ENCODE data around the gene ZNF202.
"Not testable (repeated sequence)": the region's sequence is repeated elsewhere in the genome, so short reads cannot be mapped to it uniquely, and the experiment has no call there.

ZNF202 gene

DNA sequence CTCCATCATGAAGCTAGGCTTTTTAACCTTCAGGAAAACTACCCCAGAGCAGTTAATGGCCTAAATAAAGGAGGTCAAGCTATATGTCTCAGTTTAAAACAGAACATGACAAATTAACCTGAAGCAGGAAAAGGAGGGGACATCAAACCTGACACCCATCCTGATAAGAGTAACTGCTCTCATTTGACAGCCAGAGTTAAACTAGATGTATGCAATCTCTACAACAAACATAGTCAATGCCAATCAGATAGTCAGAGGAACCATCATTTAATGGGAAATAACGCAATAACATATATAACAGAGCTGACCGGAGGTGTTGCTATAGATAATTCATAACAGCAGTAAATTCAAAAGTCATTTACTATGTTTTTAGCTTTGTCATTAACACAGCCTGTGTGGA is 3.1 kb downstream of the ZNF202 start:
- DNase-seq, result no peak

DNA sequence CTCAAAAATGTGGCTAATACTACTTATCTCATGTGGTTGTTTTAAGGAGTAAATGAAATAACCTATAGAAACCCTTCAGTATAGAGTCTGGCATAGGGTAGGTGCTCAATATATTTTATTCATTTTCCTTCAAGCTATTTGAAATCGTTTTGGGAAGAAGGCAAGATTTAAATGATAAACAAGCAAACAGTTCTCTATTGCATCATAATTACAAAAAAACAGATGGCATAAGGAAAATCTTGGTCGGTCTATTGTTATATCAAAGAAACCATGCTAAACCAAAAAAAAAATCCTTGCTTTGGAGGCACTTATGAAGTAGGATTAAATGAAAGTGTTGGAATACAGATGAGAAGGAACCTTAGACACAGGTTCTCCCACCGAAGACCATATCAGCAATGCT is 4.7 kb downstream of the ZNF202 start:
- DNase-seq, result no peak

DNA sequence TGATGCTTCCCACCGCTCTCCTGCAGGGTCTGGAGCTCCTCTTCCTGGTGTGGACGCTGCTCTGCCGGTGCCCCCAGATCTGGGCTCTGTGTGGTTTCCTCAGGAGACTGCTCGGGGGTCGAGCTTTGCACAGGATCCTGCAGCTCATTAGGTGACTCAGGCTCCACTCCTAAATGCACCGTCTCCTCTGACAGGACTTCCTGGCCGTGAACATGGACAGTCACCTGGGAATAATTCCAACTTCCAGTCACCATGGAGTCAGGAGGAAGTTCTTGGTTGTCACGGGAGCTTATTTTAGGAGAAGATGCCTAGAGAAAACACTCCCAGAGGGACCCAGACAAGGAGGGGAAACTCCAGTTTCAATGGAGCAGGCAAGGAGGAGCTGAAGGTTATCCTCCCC is 11.9 kb downstream of the ZNF202 start:
- no peak for DNase-seq

- DNase-seq, result no peak
These were observed 15.3 kb downstream of the ZNF202 start for GRCh38 chr11:123725995-123726655.

GRCh38 chr11:123719452-123719851 is 22.0 kb downstream of the ZNF202 start:
- no peak for DNase-seq

- no peak for DNase-seq
These were observed 23.0 kb downstream of the ZNF202 start for GRCh38 chr11:123718469-123718868.

GRCh38 chr11:123718063-123718462 is 23.4 kb downstream of the ZNF202 start:
- DNase-seq, result no peak

DNA sequence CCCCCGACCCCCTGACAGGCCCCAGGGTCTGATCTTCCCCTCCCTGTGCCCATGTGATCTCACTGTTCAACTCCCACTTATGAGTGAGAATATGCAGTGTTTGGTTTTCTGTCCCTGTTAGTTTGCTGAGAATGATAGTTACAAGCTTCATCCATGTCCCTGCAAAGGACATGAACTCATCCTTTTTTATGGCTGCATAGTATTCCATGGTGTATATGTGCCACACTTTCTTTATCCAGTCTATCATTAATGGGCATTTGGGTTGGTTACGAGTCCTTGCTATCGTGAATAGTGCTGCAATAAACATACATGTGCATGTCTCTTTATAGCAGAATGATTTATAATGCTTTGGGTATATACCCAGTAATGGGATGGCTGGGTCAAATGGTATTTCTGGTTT is 28.8 kb downstream of the ZNF202 start:
- DNase-seq, result not testable (repeated sequence)

- DNase-seq, result peak; percentile 69
These were observed 33.8 kb downstream of the ZNF202 start for GRCh38 chr11:123707606-123708205.

- no peak for DNase-seq
These were observed 34.3 kb downstream of the ZNF202 start for GRCh38 chr11:123707206-123707605.

GRCh38 chr11:123704341-123704740 is 37.1 kb downstream of the ZNF202 start:
- no peak for DNase-seq

- DNase-seq, result no peak
These were observed 38.8 kb downstream of the ZNF202 start for GRCh38 chr11:123702696-123703095.

DNA sequence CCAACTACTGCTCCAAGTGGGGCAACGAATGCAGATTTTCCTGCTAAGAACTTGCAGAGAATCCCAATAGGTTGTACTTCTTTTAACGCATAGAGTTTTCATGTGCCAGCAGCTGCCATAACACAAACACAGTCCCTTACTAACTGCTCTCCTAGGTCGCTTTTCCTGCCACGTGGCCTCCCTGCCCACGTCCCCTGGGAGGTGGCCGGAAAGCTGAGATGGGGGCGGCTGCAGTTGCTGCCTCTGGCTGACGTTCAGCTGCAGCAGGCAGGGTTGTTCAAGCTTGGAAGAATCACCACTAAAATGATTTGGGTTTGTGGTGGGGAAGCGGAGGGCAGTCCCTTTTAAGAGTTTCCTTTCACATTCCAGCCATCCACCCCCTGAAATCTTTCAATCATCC is 39.3 kb downstream of the ZNF202 start:
- no peak for DNase-seq

DNA sequence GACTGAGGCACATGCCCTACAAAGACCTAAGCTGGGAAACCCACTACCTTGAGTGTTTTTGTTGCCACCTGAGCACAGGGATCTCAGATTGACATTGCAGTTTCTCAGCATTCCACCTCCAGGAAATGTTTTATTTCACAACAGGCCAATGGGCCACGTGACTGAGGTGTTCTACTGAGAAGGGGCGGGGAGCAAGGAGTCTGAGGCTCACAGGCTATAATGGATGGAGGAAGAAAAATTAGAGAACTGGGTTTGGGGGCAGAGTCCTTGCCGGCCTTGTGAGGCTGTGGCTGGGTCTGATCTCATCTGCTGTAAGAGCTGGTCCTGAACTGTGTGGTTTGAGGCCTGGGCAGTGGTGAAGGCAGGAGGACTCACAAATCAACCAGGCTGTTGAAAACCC is 40.7 kb downstream of the ZNF202 start:
- no peak for DNase-seq

DNA sequence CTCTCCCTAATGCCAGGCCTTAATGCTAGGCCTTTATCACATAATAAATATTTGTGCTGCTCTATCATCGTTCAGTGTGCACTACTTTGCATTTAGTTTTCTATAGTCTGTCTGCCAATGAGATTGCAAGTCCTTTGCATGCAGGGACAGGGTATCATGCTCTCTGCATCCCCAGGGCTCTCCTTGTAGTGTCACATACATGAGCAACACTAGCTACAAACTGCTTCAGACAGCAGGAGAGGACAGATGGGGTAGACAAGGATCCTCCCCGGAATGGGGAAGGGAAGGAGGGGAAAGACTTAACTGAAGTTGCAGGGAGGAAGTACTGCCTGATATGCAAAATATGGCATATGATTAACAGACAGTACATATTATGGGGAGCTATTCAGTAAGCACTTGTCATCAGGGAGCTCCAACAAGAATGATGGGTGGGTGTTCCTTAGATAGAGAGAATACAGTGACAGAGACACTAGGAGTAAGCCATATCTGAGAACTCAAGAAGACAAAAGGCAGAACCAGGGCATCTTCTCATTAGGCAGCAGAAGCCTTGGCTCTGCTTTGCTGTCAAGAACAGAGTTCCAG is 42.8 kb downstream of the ZNF202 start:
- no peak for DNase-seq

- no peak for DNase-seq
These were observed 45.3 kb downstream of the ZNF202 start for GRCh38 chr11:123696183-123696582.

DNA sequence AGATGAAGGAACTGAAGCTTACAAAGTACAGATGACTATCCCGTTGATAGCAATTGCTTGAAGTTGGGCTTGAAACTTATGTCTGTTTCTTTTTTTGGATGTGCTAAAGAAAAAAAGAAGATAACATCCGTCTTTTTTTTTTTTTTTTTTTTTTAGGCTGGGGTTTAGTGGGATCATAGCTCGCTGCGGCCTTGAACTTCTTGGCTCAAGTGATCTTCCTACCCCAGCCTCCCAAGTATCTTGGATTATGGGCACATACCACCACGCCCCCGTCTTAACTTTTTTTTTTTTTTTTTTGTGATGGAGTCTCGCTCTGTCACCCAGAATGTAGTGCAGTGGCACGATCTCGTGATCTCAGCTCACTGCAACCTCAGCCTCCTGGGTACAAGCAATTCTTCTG is 46.2 kb downstream of the ZNF202 start:
- no peak for DNase-seq

DNA sequence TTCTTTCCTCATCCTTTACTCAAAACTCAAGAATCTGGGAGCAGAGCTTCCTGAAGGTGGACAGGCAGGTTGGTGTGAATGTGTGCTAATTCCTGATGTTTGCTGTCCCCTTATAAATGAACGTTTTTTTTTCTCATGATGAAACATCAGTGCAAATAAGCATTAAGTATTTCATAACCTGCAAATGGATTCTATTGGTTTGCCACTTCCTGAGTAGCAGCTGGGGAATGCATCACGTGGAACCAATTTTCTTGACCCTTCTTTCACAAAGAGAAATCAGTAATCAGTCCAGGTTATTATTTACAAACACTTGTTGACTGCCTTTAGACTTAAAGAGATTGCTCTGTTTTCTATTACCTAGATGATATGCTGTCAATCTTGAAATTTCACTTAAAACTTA is 46.9 kb downstream of the ZNF202 start:
- no peak for DNase-seq

DNA sequence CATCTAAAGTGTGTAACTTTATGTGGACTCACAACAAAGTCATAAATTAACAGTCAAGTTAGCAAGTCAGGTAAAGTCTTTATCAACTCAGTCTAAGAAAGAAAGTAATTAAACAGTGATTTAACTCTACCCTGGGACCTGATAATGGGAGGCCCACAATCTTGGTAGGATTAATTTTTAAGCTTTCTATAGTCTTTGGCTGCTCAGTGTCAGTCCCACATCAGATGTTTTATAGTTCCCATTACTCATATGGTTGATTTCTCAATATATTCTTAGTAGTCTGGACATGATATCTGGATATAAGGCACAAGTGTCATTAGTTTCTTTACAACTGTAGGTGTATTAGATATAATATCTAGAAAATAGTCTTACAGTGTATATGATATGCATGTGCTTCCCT is 48.5 kb downstream of the ZNF202 start:
- no peak for DNase-seq

- peak; percentile 46 for DNase-seq
These were observed 51.0 kb downstream of the ZNF202 start for GRCh38 chr11:123690485-123690884.

GRCh38 chr11:123684601-123685000 is 56.9 kb downstream of the ZNF202 start:
- DNase-seq, result no peak

- DNase-seq, result no peak
These were observed 57.9 kb downstream of the ZNF202 start for GRCh38 chr11:123683428-123684170.

GRCh38 chr11:123682696-123683410 is 58.6 kb downstream of the ZNF202 start:
- DNase-seq, result no peak

All from activated CD4-positive, alpha-beta T cell treated with anti-CD3 and anti-CD28 coated beads for 48 hours (primary cell).